ENCODE measurements around the gene PRPF40B. TPM values are rescaled to one million over a fixed set of nuclear protein-coding genes. Genes with fewer than 3 reads are reported as not detected.

The PRPF40B gene
- total RNA-seq, 1 donor from 2014 or later: 28.9 TPM

GRCh38 chr12:49644620-49644994 lies 21.2 kb downstream of the PRPF40B start:
- H3K4me3 Mint-ChIP-seq (ENCODE audit: unreplicated experiment): no peak overlapping the region
- peak; percentile 98 for TF ChIP-seq CTCF (IDR thresholded peaks at IDR 0.05)
- H3K27me3 Mint-ChIP-seq (ENCODE audit: unreplicated experiment): no peaks in the 10 kb centered on the region
- H3K4me1 Mint-ChIP-seq (ENCODE audit: unreplicated experiment): peaks cover 22% of the 10 kb centered on the region
- H3K36me3 Mint-ChIP-seq (ENCODE audit: unreplicated experiment): peaks cover 37% of the 10 kb centered on the region
- peak overlapping the region; percentile 81 for H3K27ac Mint-ChIP-seq (ENCODE audit: unreplicated experiment)
- DNase-seq (ENCODE audit: extremely low spot score, unreplicated experiment): peak; percentile 91
- H3K9me3 Mint-ChIP-seq (ENCODE audit: unreplicated experiment): no peaks in the 10 kb centered on the region

GRCh38 chr12:49645146-49646039 lies 22.0 kb downstream of the PRPF40B start:
- Mint-ChIP-seq H3K4me1 (ENCODE audit: unreplicated experiment) (peaks cover 22% of the 10 kb centered on the region), H3K9me3 (ENCODE audit: unreplicated experiment) (no peaks in the 10 kb centered on the region), H3K27me3 (ENCODE audit: unreplicated experiment) (no peaks in the 10 kb centered on the region), H3K36me3 (ENCODE audit: unreplicated experiment) (peaks cover 38% of the 10 kb centered on the region), H3K4me3 (ENCODE audit: unreplicated experiment) (no peak overlapping the region), H3K27ac (ENCODE audit: unreplicated experiment) (peak overlapping the region; percentile 35)
- no peak for DNase-seq (ENCODE audit: extremely low spot score, unreplicated experiment)
- TF ChIP-seq CTCF (IDR thresholded peaks at IDR 0.05): no peak

DNA sequence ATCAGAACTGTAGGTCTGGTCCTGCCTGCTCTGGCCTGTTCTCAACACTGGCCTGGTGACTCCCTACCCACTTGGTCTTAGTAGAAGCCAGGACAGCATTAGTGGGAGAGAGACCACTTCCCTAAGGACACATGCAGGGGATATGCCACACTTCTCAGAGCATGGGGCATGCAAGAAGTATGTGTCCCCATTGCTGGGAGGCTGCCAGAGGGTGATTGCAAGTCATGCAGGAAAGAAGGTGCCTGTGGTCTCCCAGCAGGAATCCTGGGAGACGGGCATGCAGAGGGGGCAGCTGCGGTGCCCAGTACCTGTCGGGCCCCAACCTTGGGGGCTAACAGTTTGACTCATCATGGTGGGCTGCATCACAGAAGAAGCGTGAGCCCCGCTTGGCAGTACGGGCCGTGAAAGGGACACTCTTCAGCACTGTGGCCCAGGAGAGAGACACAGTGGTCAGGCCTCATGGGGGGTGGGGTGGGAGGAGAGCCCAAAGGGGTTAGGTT lies 23.0 kb downstream of the PRPF40B start:
- TF ChIP-seq CTCF (IDR thresholded peaks at IDR 0.05): no peak
- Mint-ChIP-seq H3K27ac (ENCODE audit: unreplicated experiment) (no peak overlapping the region), H3K27me3 (ENCODE audit: unreplicated experiment) (no peaks in the 10 kb centered on the region), H3K36me3 (ENCODE audit: unreplicated experiment) (peaks cover 36% of the 10 kb centered on the region), H3K4me1 (ENCODE audit: unreplicated experiment) (peaks cover 22% of the 10 kb centered on the region), H3K4me3 (ENCODE audit: unreplicated experiment) (no peak overlapping the region), H3K9me3 (ENCODE audit: unreplicated experiment) (no peaks in the 10 kb centered on the region)
- DNase-seq (ENCODE audit: extremely low spot score, unreplicated experiment): no peak

GRCh38 chr12:49646871-49647654 lies 23.7 kb downstream of the PRPF40B start:
- H3K4me1 Mint-ChIP-seq (ENCODE audit: unreplicated experiment): peaks cover 22% of the 10 kb centered on the region
- TF ChIP-seq CTCF (IDR thresholded peaks at IDR 0.05): no peak
- no peaks in the 10 kb centered on the region for H3K9me3 Mint-ChIP-seq (ENCODE audit: unreplicated experiment)
- no peak overlapping the region for H3K4me3 Mint-ChIP-seq (ENCODE audit: unreplicated experiment)
- DNase-seq (ENCODE audit: extremely low spot score, unreplicated experiment): no peak
- H3K36me3 Mint-ChIP-seq (ENCODE audit: unreplicated experiment): peaks cover 36% of the 10 kb centered on the region
- H3K27me3 Mint-ChIP-seq (ENCODE audit: unreplicated experiment): no peaks in the 10 kb centered on the region
- peak overlapping the region; percentile 25 for H3K27ac Mint-ChIP-seq (ENCODE audit: unreplicated experiment)

Measured in osteocyte (in vitro differentiated cells).